ENCODE data around the gene LINGO3. TPM values are rescaled to one million over a fixed set of nuclear protein-coding genes. Genes with fewer than 3 reads are reported as not detected.
A peak's percentile ranks its signal among the peaks of the same experiment; 100 is the strongest.

The LINGO3 gene
- polyA plus RNA-seq, 3 donors: 0.08 to 2.8 (median 2.2) TPM

DNA sequence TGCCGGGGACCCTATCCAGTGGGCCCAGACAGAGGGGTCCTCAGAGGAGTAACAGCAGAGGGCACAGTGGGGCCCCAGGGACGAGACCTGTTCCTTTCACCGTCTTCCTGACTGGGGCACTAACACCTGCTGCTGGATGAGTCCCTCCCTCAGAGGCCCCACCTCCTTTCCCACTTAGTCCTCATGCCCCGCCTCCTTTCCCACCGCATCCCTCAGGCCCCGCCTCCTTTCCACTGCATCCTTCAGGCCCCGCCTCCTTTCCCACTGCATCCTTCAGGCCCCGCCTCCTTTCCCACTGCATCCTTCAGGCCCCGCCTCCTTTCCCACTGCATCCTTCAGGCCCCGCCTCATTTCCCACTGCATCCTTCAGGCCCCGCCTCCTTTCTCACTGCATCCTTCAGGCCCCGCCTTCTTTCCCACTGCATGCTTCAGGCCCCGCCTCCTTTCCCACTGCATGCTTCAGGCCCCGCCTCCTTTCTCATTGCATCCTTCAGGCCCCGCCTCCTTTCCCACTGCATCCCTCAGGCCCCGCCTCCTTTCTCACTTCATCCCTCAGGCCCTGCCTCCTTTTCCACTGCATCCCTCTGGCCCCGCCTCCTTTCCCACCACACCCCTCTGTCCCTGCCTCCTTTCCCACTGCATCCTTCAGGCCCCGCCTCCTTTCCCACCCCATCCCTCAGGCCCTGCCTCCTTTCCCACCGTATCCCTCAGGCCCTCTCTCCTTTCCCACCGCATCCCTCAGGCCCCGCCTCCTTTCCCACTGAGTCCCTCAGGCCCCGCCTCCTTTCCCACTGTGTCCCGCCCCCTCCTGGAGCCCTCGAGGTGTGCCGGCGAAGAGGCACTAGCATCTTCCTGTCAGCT, 27.3 kb upstream of the LINGO3 start:
- Histone ChIP-seq H3K36me3 (replicated peaks in 1 of 2; ENCODE audit: control insufficient read depth in 1 of 2, insufficient read depth in 2 of 2, low read length in 2 of 2) (peaks cover 7 to 8% of the 10 kb centered on the region in 2 donors), H3K4me1 (ENCODE audit: control insufficient read depth in 1 of 2, insufficient read depth in 2 of 2, low read length in 2 of 2) (peaks cover 16 to 21% of the 10 kb centered on the region in 2 donors), H3K27ac (ENCODE audit: low read depth in 1 of 2, low read length in 2 of 2) (no peak overlapping the region), H3K27me3 (ENCODE audit: control insufficient read depth in 2 of 2, insufficient read depth in 2 of 2, low read length in 2 of 2) (no peaks in the 10 kb centered on the region), H3K9ac (ENCODE audit: insufficient read depth, low read length, poor library complexity, severe bottlenecking) (no peak overlapping the region), H2AFZ (ENCODE audit: insufficient read depth, low read depth, low read length, poor library complexity, severe bottlenecking) (no peak overlapping the region), H3K4me3 (replicated peaks in 1 of 3; ENCODE audit: low read depth in 2 of 3, low read length in 3 of 3) (no peak overlapping the region), H3K4me2 (replicated peaks; ENCODE audit: extremely low read depth, low read length, poor library complexity, severe bottlenecking) (no peak overlapping the region), H3K79me2 (ENCODE audit: insufficient read depth, low read length) (peaks cover 46% of the 10 kb centered on the region), H4K20me1 (ENCODE audit: insufficient read depth, low read length) (peaks cover 48% of the 10 kb centered on the region), H3K9me3 (replicated peaks in 1 of 2; ENCODE audit: control insufficient read depth in 1 of 2, insufficient read depth in 1 of 2, low read length in 2 of 2) (peaks cover 0 to 7% of the 10 kb centered on the region in 2 donors)
- peak overlapping the region in 3 of 7 donors; percentile 49 to 68 (median 50) for H3K27ac Mint-ChIP-seq
- peaks cover 8 to 40% of the 10 kb centered on the region in 2 donors for H3K36me3 Mint-ChIP-seq
- TF ChIP-seq, protein P1, sequence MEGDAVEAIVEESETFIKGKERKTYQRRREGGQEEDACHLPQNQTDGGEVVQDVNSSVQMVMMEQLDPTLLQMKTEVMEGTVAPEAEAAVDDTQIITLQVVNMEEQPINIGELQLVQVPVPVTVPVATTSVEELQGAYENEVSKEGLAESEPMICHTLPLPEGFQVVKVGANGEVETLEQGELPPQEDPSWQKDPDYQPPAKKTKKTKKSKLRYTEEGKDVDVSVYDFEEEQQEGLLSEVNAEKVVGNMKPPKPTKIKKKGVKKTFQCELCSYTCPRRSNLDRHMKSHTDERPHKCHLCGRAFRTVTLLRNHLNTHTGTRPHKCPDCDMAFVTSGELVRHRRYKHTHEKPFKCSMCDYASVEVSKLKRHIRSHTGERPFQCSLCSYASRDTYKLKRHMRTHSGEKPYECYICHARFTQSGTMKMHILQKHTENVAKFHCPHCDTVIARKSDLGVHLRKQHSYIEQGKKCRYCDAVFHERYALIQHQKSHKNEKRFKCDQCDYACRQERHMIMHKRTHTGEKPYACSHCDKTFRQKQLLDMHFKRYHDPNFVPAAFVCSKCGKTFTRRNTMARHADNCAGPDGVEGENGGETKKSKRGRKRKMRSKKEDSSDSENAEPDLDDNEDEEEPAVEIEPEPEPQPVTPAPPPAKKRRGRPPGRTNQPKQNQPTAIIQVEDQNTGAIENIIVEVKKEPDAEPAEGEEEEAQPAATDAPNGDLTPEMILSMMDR (IDR thresholded peaks at IDR 0.05): no peak
- peaks cover 34% of the 10 kb centered on the region for H3K4me1 Mint-ChIP-seq
- no peak overlapping the region for H3K4me3 Mint-ChIP-seq
- H3K27me3 Mint-ChIP-seq (ENCODE audit: low read depth in 3 of 3): peaks cover 0 to 9% (median 0%) of the 10 kb centered on the region in 3 donors
- intact Hi-C loops (cut with micrococcal nuclease): no loop called here
- 94% methylated on average over 21 of the region's 26 CpGs for WGBS (ENCODE audit: insufficient coverage)
- DNase-seq: no peak
- H3K9me3 Mint-ChIP-seq: peaks cover 0 to 6% (median 3%) of the 10 kb centered on the region in 7 donors

DNA sequence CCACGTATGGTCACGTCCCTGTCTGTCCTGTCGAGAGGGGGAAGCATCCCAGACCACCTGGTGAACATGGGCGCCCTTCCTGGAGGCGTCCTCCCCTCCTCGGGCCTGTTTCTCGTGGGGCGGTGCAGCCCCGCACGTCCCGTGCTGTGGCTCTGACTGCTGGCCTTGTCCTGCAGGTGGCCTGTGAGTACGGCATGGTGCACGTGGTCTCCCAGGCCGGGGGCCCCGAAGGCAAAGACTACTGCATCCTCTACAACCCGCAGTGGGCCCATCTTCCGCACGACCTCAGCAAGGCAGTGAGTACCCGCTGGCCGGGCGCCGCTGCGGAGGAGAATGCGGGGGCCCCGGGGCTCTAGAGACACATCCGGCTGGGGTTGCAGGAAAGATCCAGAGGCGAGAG, 26.5 kb upstream of the LINGO3 start:
- Mint-ChIP-seq H3K27me3 (ENCODE audit: low read depth in 3 of 3) (peaks cover 0 to 9% (median 0%) of the 10 kb centered on the region in 3 donors), H3K27ac (no peak overlapping the region), H3K36me3 (peaks cover 8 to 37% of the 10 kb centered on the region in 2 donors), H3K4me1 (peaks cover 40% of the 10 kb centered on the region), H3K9me3 (peaks cover 0 to 6% (median 3%) of the 10 kb centered on the region in 7 donors), H3K4me3 (no peak overlapping the region)
- Histone ChIP-seq H3K36me3 (replicated peaks in 1 of 2; ENCODE audit: control insufficient read depth in 1 of 2, insufficient read depth in 2 of 2, low read length in 2 of 2) (peaks cover 0 to 6% of the 10 kb centered on the region in 2 donors), H3K79me2 (ENCODE audit: insufficient read depth, low read length) (peaks cover 53% of the 10 kb centered on the region), H2AFZ (ENCODE audit: insufficient read depth, low read depth, low read length, poor library complexity, severe bottlenecking) (no peak overlapping the region), H3K4me3 (replicated peaks in 1 of 3; ENCODE audit: low read depth in 2 of 3, low read length in 3 of 3) (no peak overlapping the region), H3K4me2 (replicated peaks; ENCODE audit: extremely low read depth, low read length, poor library complexity, severe bottlenecking) (no peak overlapping the region), H3K9me3 (replicated peaks in 1 of 2; ENCODE audit: control insufficient read depth in 1 of 2, insufficient read depth in 1 of 2, low read length in 2 of 2) (peaks cover 0 to 7% of the 10 kb centered on the region in 2 donors), H3K9ac (ENCODE audit: insufficient read depth, low read length, poor library complexity, severe bottlenecking) (no peak overlapping the region), H3K27ac (ENCODE audit: low read depth in 1 of 2, low read length in 2 of 2) (no peak overlapping the region), H3K27me3 (ENCODE audit: control insufficient read depth in 2 of 2, insufficient read depth in 2 of 2, low read length in 2 of 2) (no peaks in the 10 kb centered on the region), H3K4me1 (ENCODE audit: control insufficient read depth in 1 of 2, insufficient read depth in 2 of 2, low read length in 2 of 2) (peaks cover 18 to 29% of the 10 kb centered on the region in 2 donors), H4K20me1 (ENCODE audit: insufficient read depth, low read length) (peaks cover 48% of the 10 kb centered on the region)
- no peak for DNase-seq
- TF ChIP-seq, protein P1 (IDR thresholded peaks at IDR 0.05): no peak
- 95% methylated on average over 27 of the region's 27 CpGs for WGBS (ENCODE audit: insufficient coverage)
- intact Hi-C loops (cut with micrococcal nuclease): no loop called here

Data from CD14-positive monocyte (primary cell).